HG03432 (cell line): ENCODE data around the gene MZT2A.
"Not testable (repeated sequence)": the region's sequence is repeated elsewhere in the genome, so short reads cannot be mapped to it uniquely, and the experiment has no call there.

ENCODE experiments used
- ATAC-seq: cut with Tn5 transposase; IDR thresholded peaks from one replicate; pipeline ENCODE4 v1.9.1; 2021; ENCODE audit warnings: mild to moderate bottlenecking, moderate library complexity; ENCODE audit not compliant: unreplicated experiment

The MZT2A gene

GRCh38 chr2:131492015-131492417 lies at the start of gene MZT2A:
MZT2A (minus strand) TSS chr2:131492397; CDS start chr2:131492376, 21 bp downstream.
- peak; percentile 14 for ATAC-seq

GRCh38 chr2:131538856-131539255 lies 46.7 kb upstream of the MZT2A start:
- ATAC-seq: not testable (repeated sequence)

- ATAC-seq: not testable (repeated sequence)
These were observed 44.6 kb upstream of the MZT2A start for GRCh38 chr2:131536841-131537240.

DNA sequence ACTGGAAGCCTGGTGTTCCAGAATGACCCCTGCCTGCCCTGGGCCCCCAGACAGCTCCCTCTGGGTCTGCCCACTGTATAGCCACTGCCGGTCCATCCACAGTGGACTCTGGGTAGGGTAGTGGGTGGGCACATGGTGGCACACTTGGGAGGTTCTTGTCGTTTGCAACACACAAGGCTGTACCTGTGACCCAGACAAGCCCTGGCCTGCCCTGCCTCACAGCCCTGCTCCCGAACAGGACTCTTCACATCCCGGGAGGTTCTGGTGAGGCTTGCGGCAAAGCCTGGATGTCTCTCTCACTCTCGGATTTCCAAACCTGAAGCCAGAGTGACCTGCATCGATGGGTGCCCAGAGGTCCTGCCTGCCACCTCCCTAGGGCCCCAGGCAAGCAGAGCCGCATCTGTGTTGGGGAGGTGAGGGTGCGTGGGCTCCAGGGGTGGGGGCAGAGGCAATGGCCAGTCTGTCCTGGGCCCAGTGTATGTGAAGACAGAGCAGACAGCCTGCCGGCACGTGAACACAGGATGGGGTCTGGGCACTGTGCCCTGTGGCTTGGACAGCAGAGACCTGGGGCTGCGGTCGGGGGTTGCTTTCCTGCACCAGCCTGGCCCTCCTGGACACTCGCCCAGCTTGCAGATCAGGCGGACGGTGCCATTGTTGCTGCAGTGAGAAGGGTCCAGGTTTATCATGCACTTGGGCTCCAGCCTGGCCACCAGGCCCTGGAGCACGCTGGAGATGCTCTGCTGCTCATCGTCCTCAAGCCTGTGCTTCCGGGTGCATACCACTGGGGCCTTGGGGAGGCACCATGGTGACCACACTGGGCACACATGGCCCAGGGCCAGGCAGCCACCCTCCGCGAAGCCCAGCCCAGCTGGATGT lies 44.0 kb upstream of the MZT2A start:
- not testable (repeated sequence) for ATAC-seq

DNA sequence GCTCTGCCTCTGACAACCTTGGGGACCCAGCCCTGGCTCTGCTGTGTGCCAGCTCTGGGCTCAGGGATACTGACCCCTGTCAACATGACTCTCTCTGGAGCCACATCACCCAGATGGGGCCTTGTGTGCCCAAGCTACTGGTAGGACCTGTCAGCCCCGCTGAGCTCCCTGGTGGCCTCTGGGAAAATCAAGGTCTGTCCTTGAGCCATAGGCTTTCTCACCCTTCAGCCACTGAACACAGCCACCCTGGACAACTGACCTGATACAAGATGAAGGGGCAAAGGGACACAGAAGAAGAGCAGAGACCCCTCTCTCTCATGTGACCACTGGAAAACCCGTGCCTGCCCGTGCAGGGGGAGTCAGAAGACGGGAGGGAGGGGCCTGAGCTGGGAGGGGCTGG lies 43.3 kb upstream of the MZT2A start:
- no peak for ATAC-seq

DNA sequence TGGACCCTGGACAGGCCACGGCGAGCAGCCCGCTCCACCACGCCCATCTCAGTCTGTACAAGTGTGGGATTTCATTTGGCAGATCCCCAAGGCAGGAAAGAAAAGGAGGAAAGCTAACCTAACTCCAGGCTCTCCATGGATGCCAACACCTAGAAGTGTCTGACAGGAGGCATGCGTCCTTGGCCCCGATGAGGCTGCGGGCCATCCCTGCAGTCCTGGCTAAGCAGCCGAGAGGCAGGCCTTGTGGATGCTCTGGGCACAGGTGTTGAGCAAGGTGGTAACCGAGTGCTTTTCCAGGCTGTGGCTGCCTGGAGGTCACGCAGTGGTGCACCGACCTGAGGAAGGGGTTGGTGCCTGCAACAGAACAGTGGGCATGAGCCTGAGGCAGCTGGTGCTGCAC lies 42.8 kb upstream of the MZT2A start:
- ATAC-seq: not testable (repeated sequence)

DNA sequence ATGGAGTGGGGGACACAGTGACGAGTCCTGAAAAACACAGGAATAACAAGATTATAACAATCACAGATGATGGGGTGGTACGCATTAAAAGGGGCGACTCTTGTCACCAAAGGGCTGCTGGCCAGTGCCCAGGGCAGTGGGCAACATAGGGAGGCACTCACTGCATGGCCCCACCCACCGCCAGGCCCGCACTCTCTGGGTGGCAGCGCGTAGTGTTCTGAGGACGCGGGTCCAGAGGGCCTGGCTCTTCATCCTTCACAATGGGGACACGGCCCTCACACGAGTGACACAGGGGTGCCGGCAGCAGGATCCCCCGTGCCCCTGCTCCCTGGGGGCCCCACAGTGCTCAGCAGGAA lies 42.1 kb upstream of the MZT2A start:
- ATAC-seq: not testable (repeated sequence)

DNA sequence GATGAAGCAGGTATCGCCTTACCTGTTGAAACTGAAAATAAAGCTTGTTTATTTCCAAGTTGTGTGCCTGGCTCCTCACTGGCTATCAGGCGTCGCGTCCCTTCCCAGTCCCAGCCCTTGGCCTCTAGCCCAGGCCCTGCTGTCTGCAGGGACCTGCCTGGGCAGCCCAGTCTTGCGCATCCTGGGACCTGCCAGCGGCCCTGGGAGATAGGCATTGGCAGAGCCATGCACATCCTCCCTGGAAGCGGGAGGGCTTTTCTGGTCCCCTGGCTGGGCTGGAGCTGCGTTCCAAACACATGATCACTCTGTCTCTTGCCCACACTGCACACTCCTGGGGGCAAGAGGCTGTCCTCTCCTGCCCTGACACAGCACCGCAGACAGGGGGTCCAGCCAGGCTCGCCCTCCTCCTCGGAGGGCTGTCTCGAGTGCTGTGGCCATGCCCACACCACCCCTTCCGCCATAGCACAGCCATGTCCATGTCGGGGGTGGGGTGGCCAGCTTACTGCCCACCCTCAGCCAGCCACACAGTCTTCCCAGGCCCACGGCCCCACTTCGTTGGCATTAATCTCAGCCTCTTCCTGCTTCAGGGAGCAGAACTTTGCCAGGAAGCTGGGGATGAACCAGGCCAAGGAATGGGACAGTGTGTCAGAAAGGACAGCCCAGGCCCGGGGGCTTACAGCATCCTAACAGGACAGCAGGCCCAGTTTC lies 41.6 kb upstream of the MZT2A start:
- ATAC-seq: not testable (repeated sequence)

- not testable (repeated sequence) for ATAC-seq
These were observed 40.8 kb upstream of the MZT2A start for GRCh38 chr2:131532723-131533608.

GRCh38 chr2:131531547-131532185 lies 39.5 kb upstream of the MZT2A start:
- ATAC-seq: not testable (repeated sequence)

GRCh38 chr2:131530626-131531344 lies 38.6 kb upstream of the MZT2A start:
- ATAC-seq: not testable (repeated sequence)

DNA sequence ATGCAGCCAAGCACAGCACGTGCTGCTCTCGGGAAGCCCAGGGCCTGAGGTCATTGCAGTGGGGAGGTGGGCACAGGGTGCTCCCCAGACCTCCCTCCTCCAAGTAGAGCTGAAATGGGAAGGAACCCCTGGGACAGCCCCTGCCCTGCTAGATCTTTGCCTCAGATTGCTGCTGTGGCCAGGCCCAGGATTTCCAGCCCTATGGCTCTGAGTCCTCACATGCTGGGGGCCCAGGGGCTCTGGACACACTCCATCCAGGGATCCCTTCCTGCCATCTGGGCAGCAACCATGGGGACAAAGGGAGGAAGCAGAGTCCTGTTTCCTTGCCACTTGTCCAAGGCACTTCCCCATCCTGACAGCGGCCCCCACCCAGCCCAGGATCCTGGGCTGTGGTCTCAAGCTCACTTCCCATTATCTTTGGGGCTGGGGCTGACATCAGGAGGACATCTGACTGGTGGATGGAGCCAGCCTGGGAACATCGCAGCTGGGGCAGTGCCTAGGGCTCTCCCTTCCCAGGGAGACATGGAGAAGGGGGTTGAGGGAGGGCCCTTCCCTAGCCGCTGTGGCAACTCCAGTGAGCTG lies 37.8 kb upstream of the MZT2A start:
- ATAC-seq: not testable (repeated sequence)

GRCh38 chr2:131528981-131529863 lies 37.0 kb upstream of the MZT2A start:
- ATAC-seq: peak; percentile 64

GRCh38 chr2:131527131-131528001 lies 35.2 kb upstream of the MZT2A start, which contains the start of gene CCDC74A:
CCDC74A (plus strand) TSS chr2:131527888; CDS start chr2:131527971, 83 bp downstream.
- peak; percentile 87 for ATAC-seq

- ATAC-seq: not testable (repeated sequence)
These were observed 33.1 kb upstream of the MZT2A start for GRCh38 chr2:131525256-131525655.

- ATAC-seq: no peak
These were observed 30.0 kb upstream of the MZT2A start for GRCh38 chr2:131521961-131522781.

DNA sequence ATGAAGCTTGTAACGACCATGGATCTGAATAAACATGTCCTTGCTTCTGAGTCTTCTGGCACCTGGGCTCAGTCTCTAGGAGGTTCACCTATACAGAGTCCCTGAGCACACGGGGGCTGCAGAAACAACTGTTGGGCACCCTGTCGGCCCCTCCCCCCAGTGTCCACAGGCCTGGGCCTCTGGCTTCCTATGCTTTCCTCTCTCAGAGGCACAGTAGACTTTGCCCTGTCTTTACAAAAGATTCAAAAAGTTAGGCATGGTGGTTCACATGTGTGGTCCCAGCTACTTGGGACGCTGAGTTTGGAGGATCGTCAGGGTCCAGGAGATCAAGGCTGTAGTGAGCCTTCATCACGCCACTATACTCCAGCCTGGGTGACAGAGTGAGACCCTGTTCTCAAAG lies 29.3 kb upstream of the MZT2A start:
- not testable (repeated sequence) for ATAC-seq
